ENCODE results near the gene AVL9.

GRCh38 chr7:32631021-32631420, 135.7 kb downstream of the AVL9 start:
- no peak for TF ChIP-seq SUZ12 (IDR thresholded peaks at IDR 0.05)
- no peak for TF ChIP-seq PKNOX1 (IDR thresholded peaks at IDR 0.05)
- no peak for TF ChIP-seq BHLHE40 (IDR thresholded peaks at IDR 0.05; ENCODE audit: borderline replicate concordance)
- no peak for TF ChIP-seq HDGF (IDR thresholded peaks at IDR 0.05; ENCODE audit: borderline replicate concordance)
- no peak for TF ChIP-seq CTBP1 (IDR thresholded peaks at IDR 0.05; ENCODE audit: borderline replicate concordance)
- TF ChIP-seq FOXA1 (IDR thresholded peaks at IDR 0.05), result no peak
- TF ChIP-seq FOXK2 (IDR thresholded peaks at IDR 0.05), result no peak

All from HEK293T (cell line).